Skeletal muscle satellite cell (primary cell): Measurements from ENCODE around the gene DTX3.
"Not testable (repeated sequence)": the region's sequence is repeated elsewhere in the genome, so short reads cannot be mapped to it uniquely, and the experiment has no call there.

Source experiments
- H3K27me3 ChIP-seq: 2 replicates; pipeline ENCODE4 v1.7.0; 2013; ENCODE audit warnings: low read length; ENCODE audit not compliant: control insufficient read depth, insufficient read depth
- H3K36me3 ChIP-seq: 2 replicates; pipeline ENCODE4 v1.7.0; 2013; ENCODE audit warnings: mild to moderate bottlenecking, control low read depth, low read length; ENCODE audit not compliant: insufficient read depth
- H3K4me1 ChIP-seq: 2 replicates; pipeline ENCODE4 v1.7.0; 2013; ENCODE audit warnings: low read length; ENCODE audit not compliant: control insufficient read depth, insufficient read depth
- H3K4me2 ChIP-seq: 2 replicates; pipeline ENCODE4 v1.7.0; 2013; ENCODE audit warnings: mild to moderate bottlenecking, low read length
- H3K4me3 ChIP-seq: 2 replicates; pipeline ENCODE4 v1.7.0; 2013; ENCODE audit warnings: low read length
- H3K9ac ChIP-seq: 2 replicates; pipeline ENCODE4 v1.7.0; 2013; ENCODE audit warnings: mild to moderate bottlenecking, low read depth, low read length, moderate library complexity
- H3K9me3 ChIP-seq: replicated peaks from 2 replicates; pipeline ENCODE4 v1.7.0; 2013; ENCODE audit warnings: mild to moderate bottlenecking, control low read depth, low read length

DTX3 gene

DNA sequence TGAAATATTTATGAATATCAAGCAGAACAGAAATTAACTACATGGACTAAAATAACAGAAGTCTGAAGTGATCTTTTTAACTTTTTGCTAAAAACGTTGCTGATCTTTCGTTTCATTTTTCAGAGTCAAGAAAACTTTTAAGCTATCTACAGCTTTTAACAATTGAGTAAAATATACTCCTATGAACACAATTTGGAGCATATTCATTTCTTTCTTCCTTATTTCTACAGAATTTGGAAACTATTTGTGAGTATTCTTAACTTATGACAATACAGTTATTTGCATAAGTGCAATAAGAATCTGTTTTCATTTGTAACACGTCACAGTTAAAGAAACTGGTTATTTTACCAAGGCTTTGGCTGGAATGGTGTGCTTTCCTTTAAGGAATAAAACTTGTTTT, 49.4 kb downstream of the DTX3 start:
- Histone ChIP-seq H3K27me3 (no peaks in the 10 kb centered on the region), H3K9ac (no peak overlapping the region), H3K4me3 (no peak overlapping the region), H3K4me2 (no peak overlapping the region), H3K9me3 (no peaks in the 10 kb centered on the region), H3K4me1 (no peaks in the 10 kb centered on the region), H3K36me3 (no peaks in the 10 kb centered on the region)

DNA sequence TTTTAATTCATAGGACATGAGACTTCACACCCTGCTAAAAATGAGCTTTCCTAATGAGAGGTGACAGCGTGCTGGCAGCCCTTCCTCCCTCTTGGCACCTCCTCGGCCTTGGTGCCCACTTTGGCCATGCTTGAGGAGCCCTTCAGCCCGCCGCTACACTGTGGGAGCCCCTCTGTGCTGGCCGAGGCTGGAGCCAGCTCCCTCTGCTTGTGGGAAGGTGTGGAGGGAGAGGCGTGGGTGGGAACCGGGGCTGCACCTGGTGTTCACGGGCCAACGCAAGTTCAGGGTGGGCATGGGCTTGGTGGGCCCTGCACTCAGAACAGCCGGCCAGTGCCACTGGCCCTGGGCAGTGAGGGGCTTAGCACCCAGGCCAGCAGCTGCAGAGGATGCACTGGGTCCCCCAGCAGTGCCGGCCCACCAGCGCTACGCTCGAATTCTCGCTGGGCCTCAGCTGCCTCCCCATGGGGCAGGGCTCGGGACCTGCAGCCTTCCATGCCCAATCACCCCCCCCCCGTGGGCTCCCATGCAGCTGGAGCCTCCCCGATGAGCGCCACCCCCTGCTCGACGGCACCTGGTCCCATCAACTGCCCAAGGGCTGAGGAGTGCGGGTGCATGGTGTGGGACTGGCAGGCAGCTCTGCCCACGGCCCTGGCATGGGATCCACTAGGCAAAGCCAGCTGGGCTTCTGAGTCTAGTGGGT, 51.1 kb downstream of the DTX3 start:
- H3K36me3 ChIP-seq, result no peaks in the 10 kb centered on the region
- H3K27me3 ChIP-seq, result no peaks in the 10 kb centered on the region
- H3K4me1 ChIP-seq, result no peaks in the 10 kb centered on the region
- H3K4me2 ChIP-seq, result no peak overlapping the region
- no peak overlapping the region for H3K9ac ChIP-seq
- no peak overlapping the region for H3K4me3 ChIP-seq
- no peaks in the 10 kb centered on the region for H3K9me3 ChIP-seq

GRCh38 chr12:57656408-57656807, 51.8 kb downstream of the DTX3 start:
- H3K4me3 ChIP-seq, H3K27me3 ChIP-seq, H3K4me2 ChIP-seq, H3K36me3 ChIP-seq, H3K4me1 ChIP-seq, H3K9ac ChIP-seq, H3K9me3 ChIP-seq: not testable (repeated sequence)

DNA sequence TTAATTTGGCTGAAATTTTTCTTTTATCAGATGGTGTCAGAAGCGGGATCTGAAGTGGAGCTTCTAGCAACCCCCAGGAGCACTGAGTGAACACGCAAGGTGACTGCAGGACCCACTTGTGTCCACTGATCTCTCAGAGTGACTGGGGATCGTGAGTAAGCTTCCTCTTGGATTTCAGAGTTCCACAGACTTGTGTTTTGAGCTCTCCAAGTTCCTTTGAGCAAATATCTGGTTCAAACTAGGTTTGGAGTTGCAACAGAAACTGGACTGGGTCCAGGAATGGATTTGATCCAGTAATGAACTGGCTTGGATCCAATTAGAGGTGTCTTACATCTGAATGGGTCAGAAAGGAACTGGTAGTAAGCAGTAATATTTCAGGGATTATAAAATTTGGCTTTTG, 53.1 kb downstream of the DTX3 start:
- Histone ChIP-seq H3K9me3 (peaks cover 5% of the 10 kb centered on the region), H3K36me3 (no peaks in the 10 kb centered on the region), H3K9ac (no peak overlapping the region), H3K4me3 (no peak overlapping the region), H3K27me3 (no peaks in the 10 kb centered on the region), H3K4me2 (no peak overlapping the region), H3K4me1 (no peaks in the 10 kb centered on the region)

GRCh38 chr12:57658890-57659289, 54.3 kb downstream of the DTX3 start:
- no peak overlapping the region for H3K9ac ChIP-seq
- peaks cover 5% of the 10 kb centered on the region for H3K9me3 ChIP-seq
- no peak overlapping the region for H3K4me3 ChIP-seq
- no peaks in the 10 kb centered on the region for H3K36me3 ChIP-seq
- no peaks in the 10 kb centered on the region for H3K27me3 ChIP-seq
- no peaks in the 10 kb centered on the region for H3K4me1 ChIP-seq
- no peak overlapping the region for H3K4me2 ChIP-seq
